Nephron progenitor cell (in vitro differentiated cells): Measurements from ENCODE around the gene SETD1A.

Experiments used
- DNase-seq: peaks from one replicate; pipeline ENCODE4 v3.0.0; 2021
- H3K27ac Mint-ChIP-seq: 2 replicates; pipeline ENCODE4 v1.8.0; 2021; ENCODE audit warnings: mild to moderate bottlenecking, moderate library complexity, mixed read lengths
- H3K27me3 Mint-ChIP-seq: 2 replicates; pipeline ENCODE4 v1.8.0; 2021; ENCODE audit warnings: mild to moderate bottlenecking, low read depth, mixed read lengths; ENCODE audit not compliant: poor library complexity
- H3K36me3 Mint-ChIP-seq: 2 replicates; pipeline ENCODE4 v1.8.0; 2021; ENCODE audit warnings: low read depth, mixed read lengths
- H3K4me1 Mint-ChIP-seq: 2 replicates; pipeline ENCODE4 v1.8.0; 2021; ENCODE audit warnings: mixed read lengths
- H3K4me3 Mint-ChIP-seq: 2 replicates; pipeline ENCODE4 v1.8.0; 2021; ENCODE audit warnings: mild to moderate bottlenecking, moderate library complexity, mixed read lengths
- H3K9me3 Mint-ChIP-seq: 2 replicates; pipeline ENCODE4 v1.8.0; 2021; ENCODE audit warnings: mild to moderate bottlenecking, moderate library complexity, mixed read lengths
- CTCF ChIP-seq: fragments of 200-600 bp; sonication (generic); IDR thresholded peaks from 2 replicates; pipeline ENCODE4 v1.5.0; 2021; ENCODE audit warnings: antibody characterized with exemption

SETD1A gene

GRCh38 chr16:30987581-30988190, 30.1 kb downstream of the SETD1A start:
- DNase-seq: no peak
- Mint-ChIP-seq H3K36me3 (no peaks in the 10 kb centered on the region), H3K4me3 (no peak overlapping the region), H3K4me1 (peaks cover 7% of the 10 kb centered on the region), H3K27ac (no peak overlapping the region), H3K9me3 (no peaks in the 10 kb centered on the region), H3K27me3 (peaks cover 3% of the 10 kb centered on the region)
- TF ChIP-seq CTCF: no peak

GRCh38 chr16:30989469-30990047, 32.0 kb downstream of the SETD1A start:
- no peak for TF ChIP-seq CTCF
- Mint-ChIP-seq H3K9me3 (no peaks in the 10 kb centered on the region), H3K27me3 (peaks cover 5% of the 10 kb centered on the region), H3K4me1 (peaks cover 12% of the 10 kb centered on the region), H3K36me3 (no peaks in the 10 kb centered on the region), H3K27ac (no peak overlapping the region), H3K4me3 (no peak overlapping the region)
- no peak for DNase-seq

- Mint-ChIP-seq H3K9me3 (no peaks in the 10 kb centered on the region), H3K4me3 (no peak overlapping the region), H3K4me1 (peaks cover 12% of the 10 kb centered on the region), H3K27me3 (peaks cover 11% of the 10 kb centered on the region), H3K36me3 (no peaks in the 10 kb centered on the region), H3K27ac (no peak overlapping the region)
- no peak for DNase-seq
- no peak for TF ChIP-seq CTCF
These were observed 32.6 kb downstream of the SETD1A start for GRCh38 chr16:30990105-30990504.

- H3K4me3 Mint-ChIP-seq: no peak overlapping the region
- H3K27ac Mint-ChIP-seq: peak overlapping the region; percentile 66
- TF ChIP-seq CTCF: no peak
- no peaks in the 10 kb centered on the region for H3K9me3 Mint-ChIP-seq
- H3K36me3 Mint-ChIP-seq: no peaks in the 10 kb centered on the region
- peaks cover 19% of the 10 kb centered on the region for H3K27me3 Mint-ChIP-seq
- H3K4me1 Mint-ChIP-seq: peaks cover 8% of the 10 kb centered on the region
- no peak for DNase-seq
These were observed 33.5 kb downstream of the SETD1A start for GRCh38 chr16:30991052-30991451.

GRCh38 chr16:30992276-30992780, 34.8 kb downstream of the SETD1A start:
- Mint-ChIP-seq H3K36me3 (no peaks in the 10 kb centered on the region), H3K4me3 (no peak overlapping the region), H3K9me3 (no peaks in the 10 kb centered on the region), H3K4me1 (peaks cover 16% of the 10 kb centered on the region), H3K27ac (no peak overlapping the region), H3K27me3 (peaks cover 32% of the 10 kb centered on the region)
- no peak for TF ChIP-seq CTCF
- DNase-seq: no peak
